RWPE2 (cell line): Measurements from ENCODE around the gene CFAP99.

ENCODE experiments used
- ATAC-seq: fragments of 200-7000 bp; cut with Tn5 transposase; 3 replicates; pipeline ENCODE4 v1.9.1; 2021; ENCODE audit warnings: low read depth
- DNase-seq: peaks from one replicate; pipeline ENCODE4 v3.0.0-alpha.2; 2020; ENCODE audit warnings: low spot score
- H3K27ac ChIP-seq: fragments of 450-650 bp; 2 replicates; pipeline ENCODE4 v1.5.1; 2017; ENCODE audit warnings: mild to moderate bottlenecking; ENCODE audit not compliant: poor library complexity, severe bottlenecking
- H3K27me3 ChIP-seq: fragments of 250-450 bp; sonication (Bioruptor Pico); 2 replicates; pipeline ENCODE4 v1.5.1; 2021; ENCODE audit warnings: mild to moderate bottlenecking, moderate library complexity; ENCODE audit not compliant: insufficient read depth, poor library complexity, severe bottlenecking
- H3K36me3 ChIP-seq: fragments of 250-450 bp; sonication (Bioruptor Pico); 2 replicates; pipeline ENCODE4 v1.5.1; 2020; ENCODE audit warnings: low read depth, mild to moderate bottlenecking, moderate library complexity
- H3K4me1 ChIP-seq: fragments of 250-450 bp; sonication (Bioruptor Pico); 2 replicates; pipeline ENCODE4 v1.5.1; 2021; ENCODE audit warnings: mild to moderate bottlenecking, moderate library complexity; ENCODE audit not compliant: insufficient read depth, poor library complexity, severe bottlenecking
- H3K4me3 ChIP-seq: fragments of 250-450 bp; sonication (Bioruptor Pico); 2 replicates; pipeline ENCODE4 v1.5.1; 2021; ENCODE audit warnings: mild to moderate bottlenecking, moderate library complexity; ENCODE audit not compliant: severe bottlenecking
- H3K9me3 ChIP-seq: fragments of 250-450 bp; sonication (Bioruptor Pico); 2 replicates; pipeline ENCODE4 v1.5.1; 2021; ENCODE audit warnings: mild to moderate bottlenecking, moderate library complexity; ENCODE audit not compliant: severe bottlenecking
- TF ChIP-seq, protein P1 (sequence below): fragments of 450-650 bp; IDR thresholded peaks from one replicate; pipeline ENCODE4 v1.5.1; 2017; ENCODE audit warnings: mild to moderate bottlenecking, moderate library complexity; ENCODE audit not compliant: poor library complexity, severe bottlenecking

CFAP99 gene

DNA sequence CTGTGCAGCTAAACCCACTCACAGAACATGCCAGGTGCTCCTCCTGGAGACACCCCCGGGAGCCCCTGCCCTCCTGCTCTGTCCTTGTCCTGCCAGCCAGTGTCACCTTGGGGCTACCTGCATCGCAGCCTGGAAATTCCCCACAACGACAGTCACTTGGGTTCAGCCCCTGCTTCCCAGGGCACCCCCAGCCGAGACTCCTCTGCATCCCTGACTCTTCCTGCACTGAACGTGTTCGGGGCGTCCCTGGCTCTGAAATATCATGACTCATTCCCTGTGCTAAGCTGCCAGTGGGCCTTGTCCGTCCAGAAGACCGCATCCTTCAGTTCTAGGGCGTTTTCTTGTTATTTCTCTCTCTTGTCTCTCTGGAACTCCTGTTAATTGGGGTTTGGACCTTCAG lies 5.8 kb downstream of the CFAP99 start:
- no peaks in the 10 kb centered on the region for H3K9me3 ChIP-seq
- peak; percentile 43 for DNase-seq
- no peak; the same call in 2 of the 3 replicates for ATAC-seq

DNA sequence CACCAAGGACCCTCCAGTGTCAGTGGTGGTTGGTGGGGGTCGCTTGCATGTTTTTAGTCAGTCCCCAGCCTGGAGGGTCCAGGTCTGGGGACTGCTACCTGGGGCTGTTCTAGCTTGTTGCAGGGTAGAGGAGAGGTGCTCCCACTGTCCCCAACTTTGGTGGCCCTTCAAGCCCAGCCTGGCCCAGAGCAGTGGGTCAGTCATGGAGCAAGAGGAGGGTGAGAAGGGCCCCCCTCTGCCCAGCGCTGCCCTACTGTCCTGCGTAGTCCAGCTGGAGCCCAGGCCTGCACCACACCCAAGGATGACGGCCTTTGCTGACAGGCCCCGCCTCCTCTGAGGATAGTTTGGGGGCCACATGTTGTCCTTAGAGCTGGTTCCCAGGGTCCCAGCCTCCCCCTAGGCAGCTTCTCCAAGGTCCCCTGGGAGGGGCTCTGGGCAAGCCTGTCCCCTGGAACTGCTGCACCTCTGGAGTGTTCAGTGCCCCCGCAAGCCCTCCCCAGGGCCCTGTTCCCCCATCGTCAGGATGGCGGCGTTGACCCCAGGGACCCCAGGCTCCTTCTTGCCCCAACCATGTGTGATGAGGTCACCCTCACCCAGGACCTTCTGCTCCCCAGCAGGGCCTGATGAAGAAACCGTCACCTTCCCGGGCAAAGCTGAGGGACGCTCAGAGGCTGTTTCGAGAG lies 6.8 kb downstream of the CFAP99 start:
- ATAC-seq (no peak), DNase-seq (peak; percentile 33)
- Histone ChIP-seq H3K9me3 (no peaks in the 10 kb centered on the region), H3K4me1 (no peaks in the 10 kb centered on the region), H3K27me3 (peaks cover 4% of the 10 kb centered on the region), H3K27ac (no peak overlapping the region), H3K36me3 (no peaks in the 10 kb centered on the region), H3K4me3 (no peak overlapping the region)
- TF ChIP-seq, protein P1, sequence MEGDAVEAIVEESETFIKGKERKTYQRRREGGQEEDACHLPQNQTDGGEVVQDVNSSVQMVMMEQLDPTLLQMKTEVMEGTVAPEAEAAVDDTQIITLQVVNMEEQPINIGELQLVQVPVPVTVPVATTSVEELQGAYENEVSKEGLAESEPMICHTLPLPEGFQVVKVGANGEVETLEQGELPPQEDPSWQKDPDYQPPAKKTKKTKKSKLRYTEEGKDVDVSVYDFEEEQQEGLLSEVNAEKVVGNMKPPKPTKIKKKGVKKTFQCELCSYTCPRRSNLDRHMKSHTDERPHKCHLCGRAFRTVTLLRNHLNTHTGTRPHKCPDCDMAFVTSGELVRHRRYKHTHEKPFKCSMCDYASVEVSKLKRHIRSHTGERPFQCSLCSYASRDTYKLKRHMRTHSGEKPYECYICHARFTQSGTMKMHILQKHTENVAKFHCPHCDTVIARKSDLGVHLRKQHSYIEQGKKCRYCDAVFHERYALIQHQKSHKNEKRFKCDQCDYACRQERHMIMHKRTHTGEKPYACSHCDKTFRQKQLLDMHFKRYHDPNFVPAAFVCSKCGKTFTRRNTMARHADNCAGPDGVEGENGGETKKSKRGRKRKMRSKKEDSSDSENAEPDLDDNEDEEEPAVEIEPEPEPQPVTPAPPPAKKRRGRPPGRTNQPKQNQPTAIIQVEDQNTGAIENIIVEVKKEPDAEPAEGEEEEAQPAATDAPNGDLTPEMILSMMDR, result no peak

More for the DNA sequence above, 5.8 kb downstream of the CFAP99 start:
- no peak overlapping the region for H3K27ac ChIP-seq
- TF ChIP-seq, protein P1, result no peak
- no peaks in the 10 kb centered on the region for H3K36me3 ChIP-seq
- no peak overlapping the region for H3K4me3 ChIP-seq
- no peaks in the 10 kb centered on the region for H3K4me1 ChIP-seq
- H3K27me3 ChIP-seq, result peaks cover 13% of the 10 kb centered on the region

DNA sequence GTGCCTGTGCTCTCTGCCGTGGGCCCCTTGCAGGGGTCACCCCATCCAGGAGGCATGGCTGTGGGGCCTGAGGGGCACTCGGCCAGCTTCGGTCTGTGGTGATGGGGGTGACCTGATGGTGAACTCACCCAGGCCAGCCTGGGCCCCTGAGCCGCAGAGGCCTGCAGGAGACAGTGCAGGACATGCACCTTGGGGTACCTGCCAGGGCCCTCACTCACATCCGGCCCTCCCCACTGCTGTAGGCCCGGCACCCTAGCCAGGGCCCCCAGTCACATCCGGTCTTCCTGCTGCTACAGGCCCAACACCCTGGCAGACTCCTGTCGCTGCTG lies 7.3 kb downstream of the CFAP99 start:
- ATAC-seq (peak; percentile 56), DNase-seq (peak; percentile 40)
- H3K9me3 ChIP-seq, result no peaks in the 10 kb centered on the region
- no peak overlapping the region for H3K4me3 ChIP-seq
- no peaks in the 10 kb centered on the region for H3K4me1 ChIP-seq
- H3K27ac ChIP-seq, result no peak overlapping the region
- TF ChIP-seq, protein P1, result no peak
- no peaks in the 10 kb centered on the region for H3K27me3 ChIP-seq
- H3K36me3 ChIP-seq, result no peaks in the 10 kb centered on the region

DNA sequence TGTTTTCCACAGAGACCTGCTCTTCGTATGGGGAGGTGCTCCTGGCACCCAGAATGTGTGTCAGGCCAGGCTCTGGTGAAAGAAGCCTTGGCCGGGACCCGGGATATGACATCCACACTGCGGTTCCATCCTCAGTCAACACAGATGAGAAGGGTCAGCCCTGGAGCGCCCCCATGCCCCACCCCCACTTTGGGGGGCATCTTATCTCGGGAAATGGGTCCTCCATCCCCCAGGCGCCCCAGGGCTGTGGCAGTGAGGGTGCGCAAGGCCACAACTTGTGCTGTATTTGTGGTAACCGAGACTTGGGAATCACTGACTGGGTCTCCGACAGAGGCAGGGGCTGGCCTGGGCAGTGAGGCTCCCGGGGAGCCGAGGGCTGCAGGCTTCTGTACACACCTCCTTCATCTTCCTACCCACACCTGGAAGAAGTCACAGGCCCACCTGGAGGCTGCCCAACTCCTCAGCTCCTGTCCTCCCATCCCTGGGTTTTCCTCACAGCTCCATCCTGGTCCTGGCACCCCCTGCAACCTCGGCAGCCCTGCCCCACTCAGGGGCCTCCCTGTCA lies 8.0 kb downstream of the CFAP99 start:
- Histone ChIP-seq H3K9me3 (no peaks in the 10 kb centered on the region), H3K36me3 (no peaks in the 10 kb centered on the region), H3K27me3 (no peaks in the 10 kb centered on the region), H3K4me3 (no peak overlapping the region), H3K27ac (no peak overlapping the region), H3K4me1 (no peaks in the 10 kb centered on the region)
- DNase-seq (peak; percentile 36), ATAC-seq (no peak)
- TF ChIP-seq, protein P1, result no peak
